ENCODE measurements around the gene PCYOX1L. TPM values are rescaled to one million over a fixed set of nuclear protein-coding genes. Genes with fewer than 3 reads are reported as not detected.

The PCYOX1L gene
- total and polyA plus RNA-seq, 9 of the 15 experiments (the other 6 are each of a cell fraction or from before 2014, with no cell fraction given): 2.3 to 17.9 (median 6.0) TPM

GRCh38 chr5:149381986-149382338, 24.1 kb downstream of the PCYOX1L start (continued):
- TF ChIP-seq ZFX (CRISPR knock-in tag; IDR thresholded peaks at IDR 0.05) (0 out of 2 replicates have a peak, but pooled peaks have one; percentile 40), ZNF24 (IDR thresholded peaks at IDR 0.05) (0 out of 2 replicates have a peak, but pooled peaks have one; percentile 50), MYC (IDR thresholded peaks at IDR 0.05; ENCODE audit: low read depth, low read length) (0 out of 2 replicates have a peak, but pooled peaks have one; percentile 16), MYC (CRISPR knock-in tag; IDR thresholded peaks at IDR 0.05; ENCODE audit: borderline replicate concordance, low read depth) (no peak), MAZ (CRISPR knock-in tag; conservative IDR thresholded peaks at IDR 0.05 in 1 of 2, IDR thresholded peaks at IDR 0.05 in 1 of 2) (peak; percentile 59 to 92; a peak in 2 of 4 replicates), ZKSCAN1 (IDR thresholded peaks at IDR 0.05; ENCODE audit: low read depth, low read length) (no peak), MLLT1 (IDR thresholded peaks at IDR 0.05) (no peak), CBFB (CRISPR knock-in tag; IDR thresholded peaks at IDR 0.05) (0 out of 2 replicates have a peak, but pooled peaks have one; percentile 27), DDX20 (tag; IDR thresholded peaks at IDR 0.05; ENCODE audit: low read depth) (no peak)

Measured in K562 (cell line).